ENCODE measurements around the gene CEP78.

DNA sequence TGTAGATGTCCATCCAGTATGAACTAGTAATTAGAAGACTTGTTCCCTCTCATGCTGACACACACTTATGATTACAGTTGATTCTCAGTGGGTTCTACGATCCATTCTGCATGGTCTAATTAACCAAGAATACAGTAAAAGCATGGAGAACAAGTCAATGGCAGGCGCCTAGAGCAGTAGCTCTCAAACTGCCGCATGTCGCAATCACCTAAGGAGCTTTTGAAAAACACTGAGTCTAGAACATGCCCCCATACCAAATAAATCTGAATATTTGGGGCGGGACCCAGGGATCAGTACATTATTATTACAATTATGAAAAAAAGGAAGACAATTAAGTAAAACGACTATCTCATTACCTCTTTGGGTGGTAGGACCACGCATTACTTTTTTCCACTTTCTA, 26.7 kb upstream of the CEP78 start:
- TF ChIP-seq POLR2A (IDR thresholded peaks at IDR 0.05), result no peak
- TF ChIP-seq, protein P1, sequence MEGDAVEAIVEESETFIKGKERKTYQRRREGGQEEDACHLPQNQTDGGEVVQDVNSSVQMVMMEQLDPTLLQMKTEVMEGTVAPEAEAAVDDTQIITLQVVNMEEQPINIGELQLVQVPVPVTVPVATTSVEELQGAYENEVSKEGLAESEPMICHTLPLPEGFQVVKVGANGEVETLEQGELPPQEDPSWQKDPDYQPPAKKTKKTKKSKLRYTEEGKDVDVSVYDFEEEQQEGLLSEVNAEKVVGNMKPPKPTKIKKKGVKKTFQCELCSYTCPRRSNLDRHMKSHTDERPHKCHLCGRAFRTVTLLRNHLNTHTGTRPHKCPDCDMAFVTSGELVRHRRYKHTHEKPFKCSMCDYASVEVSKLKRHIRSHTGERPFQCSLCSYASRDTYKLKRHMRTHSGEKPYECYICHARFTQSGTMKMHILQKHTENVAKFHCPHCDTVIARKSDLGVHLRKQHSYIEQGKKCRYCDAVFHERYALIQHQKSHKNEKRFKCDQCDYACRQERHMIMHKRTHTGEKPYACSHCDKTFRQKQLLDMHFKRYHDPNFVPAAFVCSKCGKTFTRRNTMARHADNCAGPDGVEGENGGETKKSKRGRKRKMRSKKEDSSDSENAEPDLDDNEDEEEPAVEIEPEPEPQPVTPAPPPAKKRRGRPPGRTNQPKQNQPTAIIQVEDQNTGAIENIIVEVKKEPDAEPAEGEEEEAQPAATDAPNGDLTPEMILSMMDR (IDR thresholded peaks at IDR 0.05), result no peak
